Endothelial cell of umbilical vein (primary cell): Measurements from ENCODE around the gene TSEN54. TPM values are rescaled to one million over a fixed set of nuclear protein-coding genes. Genes with fewer than 3 reads are reported as not detected.

Source experiments
- BruUV-seq: library from RNA; stranded (reverse); fragments of 400-500 nt; replicated peaks from 2 replicates; lab custom pipeline; 2021; lab: Mats Ljungman, UMichigan
- CTCF ChIA-PET: fragments of 300-600, 350-600 bp; sonication (Branson Sonifier 250); formaldehyde crosslinking; loops from one replicate; lab custom pipeline; 2021; ENCODE audit warnings: antibody characterized with exemption, inconsistent platforms; lab: Charles Lee
- POLR2A ChIA-PET: fragments of 300-600, 350-600 bp; sonication (Branson Sonifier 250); formaldehyde crosslinking; loops from one replicate; lab custom pipeline; 2021; ENCODE audit warnings: antibody characterized with exemption, inconsistent platforms; lab: Charles Lee
- DNase-seq: peaks from one replicate; pipeline ENCODE4 v3.0.0-alpha.2; 2011; ENCODE audit warnings: low read depth, low spot score
- FAIRE-seq: peaks from 2 replicates; lab custom pipeline; 2011; peaks lifted over from hg19 to GRCh38; lab: Jason Lieb, UNC
- H2AFZ ChIP-seq: 2 replicates; pipeline ENCODE4 v1.6.0; 2012; ENCODE audit warnings: low read depth, low read length, control low read depth, inconsistent platforms
- H3K27ac ChIP-seq: 2 replicates; pipeline ENCODE4 v1.5.1; 2011; ENCODE audit warnings: low read depth, mild to moderate bottlenecking, control low read depth, low read length, moderate library complexity; ENCODE audit not compliant: insufficient read depth
- H3K27me3 ChIP-seq, 2 experiments: 2 replicates each; pipeline versions ENCODE4 v1.6.0 to v1.6.1; 2011; ENCODE audit warnings: low read length in 2 of 2, mixed read lengths in 1 of 2; ENCODE audit not compliant: control insufficient read depth in 2 of 2, insufficient read depth in 2 of 2
- H3K36me3 ChIP-seq, 2 experiments: 2 replicates in 1 of 2; 3 replicates in 1 of 2; pipeline ENCODE4 v1.5.1; 2011; ENCODE audit warnings: low read length in 2 of 2, mild to moderate bottlenecking in 1 of 2, moderate library complexity in 1 of 2; ENCODE audit not compliant: control insufficient read depth in 2 of 2, insufficient read depth in 2 of 2; ENCODE audit errors: extremely low read depth in 1 of 2
- H3K4me1 ChIP-seq: 3 replicates; pipeline ENCODE4 v1.5.1; 2011; ENCODE audit warnings: mild to moderate bottlenecking, low read length; ENCODE audit not compliant: control insufficient read depth, insufficient read depth; ENCODE audit errors: extremely low read depth
- H3K4me2 ChIP-seq: 2 replicates; pipeline ENCODE4 v1.6.1; 2011; ENCODE audit warnings: low read length, control low read depth, mixed read lengths; ENCODE audit not compliant: insufficient read depth
- H3K4me3 ChIP-seq, 3 experiments: fragments of 200-600 bp in 1 of 3; sonication (generic), shearing (Covaris generic) in 1 of 3; replicated peaks in 1 of 3; 2 replicates each; pipeline ENCODE4 v1.5.1; 2011 to 2016; ENCODE audit warnings: control low read depth in 3 of 3, low read length in 3 of 3, mild to moderate bottlenecking in 2 of 3, inconsistent platforms in 1 of 3, low read depth in 1 of 3, moderate library complexity in 1 of 3; ENCODE audit not compliant: insufficient read depth in 1 of 3
- H3K79me2 ChIP-seq: 2 replicates; pipeline ENCODE4 v1.6.0; 2012; ENCODE audit warnings: low read length, inconsistent platforms; ENCODE audit not compliant: control insufficient read depth, insufficient read depth
- H3K9ac ChIP-seq: replicated peaks from 2 replicates; pipeline ENCODE3; 2011; ENCODE audit warnings: low read length, control low read depth; ENCODE audit not compliant: insufficient read depth; ENCODE audit errors: extremely low read depth
- H3K9me1 ChIP-seq: replicated peaks from 3 replicates; pipeline ENCODE4 v1.6.0; 2011; ENCODE audit warnings: mild to moderate bottlenecking, low read length; ENCODE audit not compliant: control insufficient read depth, insufficient read depth; ENCODE audit errors: extremely low read depth
- H3K9me3 ChIP-seq: replicated peaks from 2 replicates; pipeline ENCODE4 v1.5.1; 2012; ENCODE audit warnings: low read length, inconsistent platforms; ENCODE audit not compliant: control insufficient read depth, insufficient read depth
- H4K20me1 ChIP-seq: replicated peaks from 2 replicates; pipeline ENCODE3; 2011; ENCODE audit warnings: mild to moderate bottlenecking, low read length; ENCODE audit not compliant: control insufficient read depth, insufficient read depth; ENCODE audit errors: extremely low read depth
- EZH2 ChIP-seq: IDR thresholded peaks from 2 replicates; pipeline ENCODE4 v1.6.1; 2012; ENCODE audit warnings: borderline replicate concordance, low read depth, mild to moderate bottlenecking, moderate library complexity, low read length, inconsistent platforms; ENCODE audit not compliant: severe bottlenecking
- FOS ChIP-seq: IDR thresholded peaks from 2 replicates; pipeline ENCODE4 v1.6.1; 2011; ENCODE audit warnings: mild to moderate bottlenecking, low read length, moderate library complexity, borderline replicate concordance; ENCODE audit not compliant: insufficient read depth
- GATA2 ChIP-seq: IDR thresholded peaks from 2 replicates; pipeline ENCODE4 v1.7.0; 2011; ENCODE audit warnings: low read depth, mild to moderate bottlenecking, moderate library complexity, mixed read lengths, low read length; ENCODE audit not compliant: insufficient read length, insufficient read depth
- JUN ChIP-seq: IDR thresholded peaks from 2 replicates; pipeline ENCODE4 v1.6.1; 2011; ENCODE audit warnings: borderline replicate concordance, low read depth; ENCODE audit not compliant: insufficient read length, insufficient read depth
- MAX ChIP-seq: IDR thresholded peaks from 2 replicates; pipeline ENCODE4 v1.6.1; 2011; ENCODE audit not compliant: insufficient read depth, insufficient read length
- MYC ChIP-seq: IDR thresholded peaks from one replicate; pipeline ENCODE4 v1.6.1; 2011; ENCODE audit warnings: mild to moderate bottlenecking, low read depth, low read length
- POLR2A ChIP-seq: IDR thresholded peaks from 2 replicates; pipeline ENCODE4 v1.6.1; 2012; ENCODE audit warnings: low read depth, mild to moderate bottlenecking, control low read depth, low read length
- POLR2AphosphoS5 ChIP-seq: IDR thresholded peaks from 2 replicates; pipeline ENCODE4 v1.6.1; 2012; ENCODE audit warnings: low read depth, mild to moderate bottlenecking, control low read depth, low read length, moderate library complexity; ENCODE audit not compliant: insufficient read depth
- dilution Hi-C: fragments of 300-500 bp; cut with MboI; formaldehyde crosslinking; loops from one replicate; pipeline ENCODE4 v1.15.0; 2019; ENCODE audit warnings: low sequenced_read_pairs; ENCODE audit not compliant: extremely low pct_ligation_motif_present
- intact Hi-C: fragments of 100-400 bp; cut with micrococcal nuclease; formaldehyde crosslinking; loops from one replicate; pipeline ENCODE4 v1.10.0; 2022
- polyA plus RNA-seq, 4 experiments: library from polyadenylated mRNA; depleted of rRNA in 3 of 4; stranded (reverse) in 3 of 4; unstranded in 1 of 4; fragments of >200 nt; gene quantifications; 2 replicates each; pipeline versions ENCODE4 v1.2.1 to v1.2.3, GENCODE V29; 2011 to 2012; ENCODE audit warnings: missing spikeins in 1 of 4
- total RNA-seq: library from RNA; stranded (reverse); gene quantifications from 2 replicates; pipeline ENCODE4 v1.2.3, GENCODE V29; 2021
- TF ChIP-seq, protein P1 (sequence below), 2 donors: IDR thresholded peaks; 1 replicate in 1 of 2; 2 replicates in 1 of 2; pipeline ENCODE4 v1.5.1; 2011; ENCODE audit warnings: low read length in 2 of 2, mild to moderate bottlenecking in 2 of 2, moderate library complexity in 2 of 2, control low read depth in 1 of 2, inconsistent platforms in 1 of 2, low read depth in 1 of 2; ENCODE audit not compliant: insufficient read depth in 1 of 2; ENCODE audit errors: extremely low read depth in 1 of 2

TSEN54 gene
- total and polyA plus RNA-seq, 2 donors (not counting 3 experiments of a cell fraction or from before 2014, with no cell fraction given), result 22.3 to 26.3 TPM

DNA sequence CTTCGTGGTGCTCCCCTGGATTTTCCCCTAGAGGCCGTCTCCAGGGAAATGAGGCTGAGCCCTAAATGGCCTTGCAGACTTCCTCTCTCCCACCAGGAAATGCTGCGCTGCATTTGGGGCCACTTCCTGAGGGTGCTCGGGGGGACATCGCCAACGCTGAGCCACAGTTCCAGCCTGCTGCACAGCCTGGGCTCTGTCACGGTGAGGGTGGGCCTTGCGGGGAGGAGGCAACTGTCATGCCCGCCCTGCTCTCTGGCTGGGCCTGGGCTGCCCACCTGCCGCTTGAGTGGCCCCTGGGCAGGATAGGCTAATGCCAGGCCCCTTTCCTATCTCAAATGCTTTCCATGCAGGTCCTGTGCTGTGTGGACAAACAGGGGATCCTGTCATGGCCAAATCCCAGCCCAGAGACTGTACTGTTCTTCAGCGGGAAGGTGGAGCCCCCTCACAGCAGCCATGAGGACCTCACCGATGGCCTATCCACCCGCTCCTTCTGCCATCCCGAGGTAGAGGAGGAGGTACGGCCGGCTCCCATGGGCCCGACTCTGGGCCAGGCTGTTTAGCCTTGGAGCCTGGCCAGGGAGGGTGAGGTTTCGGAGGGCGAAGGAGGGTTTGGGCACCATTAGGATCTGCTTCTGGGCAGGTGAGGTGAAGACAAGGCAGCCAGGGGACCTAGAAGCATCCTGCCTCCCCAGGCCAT lies 25.2 kb upstream of the TSEN54 start:
- no peak overlapping the region for H3K4me3 ChIP-seq
- TF ChIP-seq FOS (no peak), JUN (no peak), EZH2 (no peak), GATA2 (no peak), POLR2AphosphoS5 (no peak), MYC (no peak), POLR2A (no peak), MAX (no peak)
- TF ChIP-seq, protein P1, sequence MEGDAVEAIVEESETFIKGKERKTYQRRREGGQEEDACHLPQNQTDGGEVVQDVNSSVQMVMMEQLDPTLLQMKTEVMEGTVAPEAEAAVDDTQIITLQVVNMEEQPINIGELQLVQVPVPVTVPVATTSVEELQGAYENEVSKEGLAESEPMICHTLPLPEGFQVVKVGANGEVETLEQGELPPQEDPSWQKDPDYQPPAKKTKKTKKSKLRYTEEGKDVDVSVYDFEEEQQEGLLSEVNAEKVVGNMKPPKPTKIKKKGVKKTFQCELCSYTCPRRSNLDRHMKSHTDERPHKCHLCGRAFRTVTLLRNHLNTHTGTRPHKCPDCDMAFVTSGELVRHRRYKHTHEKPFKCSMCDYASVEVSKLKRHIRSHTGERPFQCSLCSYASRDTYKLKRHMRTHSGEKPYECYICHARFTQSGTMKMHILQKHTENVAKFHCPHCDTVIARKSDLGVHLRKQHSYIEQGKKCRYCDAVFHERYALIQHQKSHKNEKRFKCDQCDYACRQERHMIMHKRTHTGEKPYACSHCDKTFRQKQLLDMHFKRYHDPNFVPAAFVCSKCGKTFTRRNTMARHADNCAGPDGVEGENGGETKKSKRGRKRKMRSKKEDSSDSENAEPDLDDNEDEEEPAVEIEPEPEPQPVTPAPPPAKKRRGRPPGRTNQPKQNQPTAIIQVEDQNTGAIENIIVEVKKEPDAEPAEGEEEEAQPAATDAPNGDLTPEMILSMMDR (IDR thresholded peaks at IDR 0.05; ENCODE audit: extremely low read depth in 1 of 2, insufficient read depth in 1 of 2, low read depth in 1 of 2, low read length in 2 of 2), result no peak
- CTCF ChIA-PET, result no interaction called here

More for the DNA sequence above, 25.2 kb upstream of the TSEN54 start:
- POLR2A ChIA-PET, result no interaction called here
- FAIRE-seq (no peak), DNase-seq (no peak)
- H2AFZ ChIP-seq, result no peak overlapping the region
- no peaks in the 10 kb centered on the region for H3K27me3 ChIP-seq
- no peaks in the 10 kb centered on the region for H4K20me1 ChIP-seq
- intact Hi-C loops, result no loop called here
- no peak overlapping the region for H3K9ac ChIP-seq
- no TSS peak for BruUV-seq
- no peaks in the 10 kb centered on the region for H3K9me1 ChIP-seq
- peaks cover 9% of the 10 kb centered on the region for H3K4me1 ChIP-seq
- H3K27ac ChIP-seq, result no peak overlapping the region
- peaks cover 0 to 26% of the 10 kb centered on the region in 2 experiments for H3K36me3 ChIP-seq
- no peaks in the 10 kb centered on the region for H3K79me2 ChIP-seq
- H3K4me2 ChIP-seq, result no peak overlapping the region
- H3K9me3 ChIP-seq, result no peaks in the 10 kb centered on the region
- dilution Hi-C loops, result no loop called here
